ENCODE data around the gene USP38. TPM values are rescaled to one million over a fixed set of nuclear protein-coding genes. Genes with fewer than 3 reads are reported as not detected.

The USP38 gene
- total RNA-seq, 4 donors from 2014 or later: 24.1 to 42.5 (median 26.3) TPM

- no peak for TF ChIP-seq CTCF (IDR thresholded peaks at IDR 0.05)
- DNase-seq (ENCODE audit: low spot score) (no peak), ATAC-seq (ENCODE audit: low FRiP score) (no peak)
These were observed 22.8 kb downstream of the USP38 start for GRCh38 chr4:143207555-143207954.

GRCh38 chr4:143212566-143212965, 27.8 kb downstream of the USP38 start:
- no peak for ATAC-seq (ENCODE audit: low FRiP score)
- no peak for DNase-seq (ENCODE audit: low spot score)
- TF ChIP-seq CTCF (IDR thresholded peaks at IDR 0.05): no peak

- ATAC-seq (ENCODE audit: low FRiP score) (no peak), DNase-seq (ENCODE audit: low spot score) (no peak)
- no peak for TF ChIP-seq CTCF (IDR thresholded peaks at IDR 0.05)
These were observed 31.2 kb downstream of the USP38 start for GRCh38 chr4:143215873-143216272.

GRCh38 chr4:143224255-143224654, 39.5 kb downstream of the USP38 start:
- no peak for TF ChIP-seq CTCF (IDR thresholded peaks at IDR 0.05)
- ATAC-seq (ENCODE audit: low FRiP score) (no peak), DNase-seq (ENCODE audit: low spot score) (no peak)

- no peak for DNase-seq (ENCODE audit: low spot score)
- TF ChIP-seq CTCF (IDR thresholded peaks at IDR 0.05): no peak
- no peak for ATAC-seq (ENCODE audit: low FRiP score)
These were observed 40.5 kb downstream of the USP38 start for GRCh38 chr4:143225167-143225566.

GRCh38 chr4:143230683-143231082, 46.0 kb downstream of the USP38 start:
- no peak for ATAC-seq (ENCODE audit: low FRiP score)
- no peak for TF ChIP-seq CTCF (IDR thresholded peaks at IDR 0.05)

GRCh38 chr4:143232277-143232676, 47.6 kb downstream of the USP38 start:
- no peak for DNase-seq (ENCODE audit: low spot score)
- TF ChIP-seq CTCF (IDR thresholded peaks at IDR 0.05): no peak
- ATAC-seq (ENCODE audit: low FRiP score): no peak

More at GRCh38 chr4:143230683-143231082, 46.0 kb downstream of the USP38 start:
- no peak for DNase-seq (ENCODE audit: low spot score)
